ENCODE results near the gene SEMA5A. TPM values are rescaled to one million over a fixed set of nuclear protein-coding genes. Genes with fewer than 3 reads are reported as not detected.
A peak's percentile ranks its signal among the peaks of the same experiment; 100 is the strongest.

The SEMA5A gene
- total RNA-seq, 1 experiment from 2014 or later, result 34.3 TPM

GRCh38 chr5:9537223-9538141, 8.4 kb downstream of the SEMA5A start:
- Mint-ChIP-seq H3K36me3 (ENCODE audit: insufficient read depth, unreplicated experiment) (peaks cover 49% of the 10 kb centered on the region), H3K4me3 (ENCODE audit: unreplicated experiment) (no peak overlapping the region), H3K27me3 (ENCODE audit: insufficient read depth, unreplicated experiment) (no peaks in the 10 kb centered on the region), H3K27ac (ENCODE audit: unreplicated experiment) (no peak overlapping the region), H3K4me1 (ENCODE audit: low read depth, unreplicated experiment) (peaks cover 17% of the 10 kb centered on the region), H3K9me3 (ENCODE audit: unreplicated experiment) (no peaks in the 10 kb centered on the region)
- no peak overlapping the region for H3K4me3 ChIP-seq (ENCODE audit: low read depth, low read length)
- no TSS peak for BruUV-seq (replicated peaks)
- no peak for TF ChIP-seq CTCF (IDR thresholded peaks at IDR 0.05; ENCODE audit: insufficient read depth in 1 of 2, low read depth in 1 of 2, low read length in 1 of 2, severe bottlenecking in 1 of 2, unreplicated experiment in 1 of 2)
- H3K9me3 ChIP-seq, result no peaks in the 10 kb centered on the region
- H3K36me3 ChIP-seq (ENCODE audit: control insufficient read depth, insufficient read depth, low read length), result no peaks in the 10 kb centered on the region
- intact Hi-C loops (cut with micrococcal nuclease; ENCODE audit: unreplicated experiment), result no loop called here
- DNase-seq, result no peak
- ChIA-PET POLR2A (no interaction called here), CTCF (no interaction called here)
- H3K27me3 ChIP-seq (replicated peaks; ENCODE audit: control insufficient read depth, insufficient read depth, low read length), result no peaks in the 10 kb centered on the region
- no peaks in the 10 kb centered on the region for H3K4me1 ChIP-seq

GRCh38 chr5:9536717-9537116, 9.2 kb downstream of the SEMA5A start:
- ChIA-PET POLR2A (no interaction called here), CTCF (no interaction called here)
- H3K9me3 ChIP-seq, result no peaks in the 10 kb centered on the region
- no peak overlapping the region for H3K4me3 ChIP-seq (ENCODE audit: low read depth, low read length)
- no TSS peak for BruUV-seq (replicated peaks)
- H3K36me3 ChIP-seq (ENCODE audit: control insufficient read depth, insufficient read depth, low read length), result no peaks in the 10 kb centered on the region
- Mint-ChIP-seq H3K36me3 (ENCODE audit: insufficient read depth, unreplicated experiment) (peaks cover 41% of the 10 kb centered on the region), H3K27ac (ENCODE audit: unreplicated experiment) (no peak overlapping the region), H3K27me3 (ENCODE audit: insufficient read depth, unreplicated experiment) (no peaks in the 10 kb centered on the region), H3K9me3 (ENCODE audit: unreplicated experiment) (no peaks in the 10 kb centered on the region), H3K4me3 (ENCODE audit: unreplicated experiment) (no peak overlapping the region), H3K4me1 (ENCODE audit: low read depth, unreplicated experiment) (peaks cover 17% of the 10 kb centered on the region)
- H3K4me1 ChIP-seq, result no peaks in the 10 kb centered on the region
- no peak for DNase-seq
- no peak for TF ChIP-seq CTCF (IDR thresholded peaks at IDR 0.05; ENCODE audit: insufficient read depth in 1 of 2, low read depth in 1 of 2, low read length in 1 of 2, severe bottlenecking in 1 of 2, unreplicated experiment in 1 of 2)
- intact Hi-C loops (cut with micrococcal nuclease; ENCODE audit: unreplicated experiment), result no loop called here
- H3K27me3 ChIP-seq (replicated peaks; ENCODE audit: control insufficient read depth, insufficient read depth, low read length), result no peaks in the 10 kb centered on the region

GRCh38 chr5:9534881-9535517, 10.9 kb downstream of the SEMA5A start:
- Histone ChIP-seq H3K4me3 (ENCODE audit: low read depth, low read length) (no peak overlapping the region), H3K4me1 (no peaks in the 10 kb centered on the region), H3K36me3 (ENCODE audit: control insufficient read depth, insufficient read depth, low read length) (no peaks in the 10 kb centered on the region), H3K9me3 (no peaks in the 10 kb centered on the region), H3K27me3 (replicated peaks; ENCODE audit: control insufficient read depth, insufficient read depth, low read length) (no peaks in the 10 kb centered on the region)
- no peak for TF ChIP-seq CTCF (IDR thresholded peaks at IDR 0.05; ENCODE audit: insufficient read depth in 1 of 2, low read depth in 1 of 2, low read length in 1 of 2, severe bottlenecking in 1 of 2, unreplicated experiment in 1 of 2)
- H3K36me3 Mint-ChIP-seq (ENCODE audit: insufficient read depth, unreplicated experiment), result peaks cover 29% of the 10 kb centered on the region
- BruUV-seq (replicated peaks), result no TSS peak
- no peak for DNase-seq
- peaks cover 17% of the 10 kb centered on the region for H3K4me1 Mint-ChIP-seq (ENCODE audit: low read depth, unreplicated experiment)
- no peaks in the 10 kb centered on the region for H3K9me3 Mint-ChIP-seq (ENCODE audit: unreplicated experiment)
- ChIA-PET CTCF (no interaction called here), POLR2A (no interaction called here)
- no peak overlapping the region for H3K4me3 Mint-ChIP-seq (ENCODE audit: unreplicated experiment)
- intact Hi-C loops (cut with micrococcal nuclease; ENCODE audit: unreplicated experiment), result no loop called here
- no peaks in the 10 kb centered on the region for H3K27me3 Mint-ChIP-seq (ENCODE audit: insufficient read depth, unreplicated experiment)
- H3K27ac Mint-ChIP-seq (ENCODE audit: unreplicated experiment), result peak overlapping the region; percentile 27
